Testis (tissue), 3 donors: ENCODE data around the gene NAV1. TPM values are rescaled to one million over a fixed set of nuclear protein-coding genes. Genes with fewer than 3 reads are reported as not detected.

Experiments used
- DNase-seq: peaks from one replicate; pipeline ENCODE4 v3.0.0-alpha.2; 2019
- H3K27ac ChIP-seq, 2 donors: fragments of 200-600 bp; sonication (generic); one replicate each; pipeline ENCODE4 v1.5.1; 2019
- H3K27me3 ChIP-seq: fragments of 200-600 bp; sonication (generic); one replicate; pipeline ENCODE4 v1.5.1; 2019
- H3K36me3 ChIP-seq: fragments of 200-600 bp; sonication (generic); one replicate; pipeline ENCODE4 v1.5.1; 2017; ENCODE audit warnings: low read depth; ENCODE audit errors: missing control alignments
- H3K4me1 ChIP-seq: fragments of 200-600 bp; sonication (generic); one replicate; pipeline ENCODE4 v1.5.1; 2019
- H3K4me3 ChIP-seq, 2 donors: fragments of 200-600 bp; sonication (generic); one replicate each; pipeline ENCODE4 v1.5.1; 2017 to 2019
- H3K9me3 ChIP-seq: fragments of 200-600 bp; sonication (generic); one replicate; pipeline ENCODE4 v1.5.1; 2017
- CTCF ChIP-seq, 3 experiments: fragments of 450-650 bp in 2 of 3; fragments of 200-600 bp in 1 of 3; sonication (generic) in 1 of 3; IDR thresholded peaks; one replicate each; pipeline ENCODE4 v1.5.1; 2016 to 2019; ENCODE audit warnings: antibody characterized with exemption in 3 of 3, mild to moderate bottlenecking in 2 of 3, moderate library complexity in 1 of 3
- POLR2A ChIP-seq: fragments of 450-650 bp; IDR thresholded peaks from one replicate; pipeline ENCODE4 v1.6.1; 2017; ENCODE audit warnings: antibody characterized with exemption, mild to moderate bottlenecking, moderate library complexity
- WGBS, 2 donors: methylation state at CpG; one replicate each; pipeline ENCODE4 v1.1.5; 2018; 5-methylcytosine and 5-hydroxymethylcytosine counted together
- intact Hi-C: fragments of 100-400 bp; cut with DNase I; formaldehyde crosslinking; loops from one replicate; pipeline ENCODE4 v1.15.1; 2023; ENCODE audit warnings: low total_unique reads
- polyA plus RNA-seq: library from polyadenylated mRNA; stranded (reverse); fragments of 350-450 nt; fragmentation: Illumina TruSeq; extraction: RNeasy Lipid Tissue Mini Kit (QIAGEN cat#74804); gene quantifications from one replicate; pipeline ENCODE4 v1.2.3, GENCODE V29; 2014; ENCODE audit warnings: low read depth, low replicate concordance; ENCODE audit not compliant: insufficient read depth
- total RNA-seq, 2 donors: library from RNA; depleted of rRNA; stranded (reverse); fragments of >200 nt; gene quantifications; one replicate each; pipeline ENCODE4 v1.2.3, GENCODE V29; 2016

NAV1 gene
- total and polyA plus RNA-seq, 3 donors from 2014 or later = 22.0 to 56.8 (median 52.5) TPM

- no peak for DNase-seq
- Histone ChIP-seq H3K36me3 (no peaks in the 10 kb centered on the region), H3K27me3 (no peaks in the 10 kb centered on the region), H3K4me1 (peaks cover 45% of the 10 kb centered on the region), H3K4me3 (no peak overlapping the region), H3K27ac (no peak overlapping the region), H3K9me3 (no peaks in the 10 kb centered on the region)
- intact Hi-C loops = no loop called here
- TF ChIP-seq POLR2A (no peak), CTCF (IDR thresholded peaks at IDR 0.05) (no peak)
- WGBS, 2 donors = 86 to 93% methylated on average over 5 to 8 of the region's 8 CpGs
These were observed 40.3 kb upstream of the NAV1 start for GRCh38 chr1:201498621-201499020.

- Histone ChIP-seq H3K4me3 (no peak overlapping the region), H3K27me3 (no peaks in the 10 kb centered on the region), H3K27ac (peak overlapping the region in 1 of 2 donors; percentile 78), H3K36me3 (no peaks in the 10 kb centered on the region), H3K4me1 (peaks cover 41% of the 10 kb centered on the region), H3K9me3 (no peaks in the 10 kb centered on the region)
- WGBS, 2 donors = 86 to 89% methylated on average over 3 of the region's 3 CpGs
- TF ChIP-seq CTCF (IDR thresholded peaks at IDR 0.05) (no peak), POLR2A (no peak)
- intact Hi-C loops = no loop called here
- no peak for DNase-seq
These were observed 39.7 kb upstream of the NAV1 start for GRCh38 chr1:201499191-201499590.

GRCh38 chr1:201499795-201500669 is 38.9 kb upstream of the NAV1 start:
- DNase-seq = peak; percentile 47
- H3K27ac ChIP-seq = peak overlapping the region; percentile 78
- no peak for TF ChIP-seq CTCF (IDR thresholded peaks at IDR 0.05)
- no peak for TF ChIP-seq POLR2A
- H3K9me3 ChIP-seq = no peaks in the 10 kb centered on the region
- H3K27me3 ChIP-seq = no peaks in the 10 kb centered on the region
- H3K4me1 ChIP-seq = peaks cover 37% of the 10 kb centered on the region
- no peaks in the 10 kb centered on the region for H3K36me3 ChIP-seq
- WGBS, 2 donors = 64 to 79% methylated on average over 8 of the region's 8 CpGs
- intact Hi-C loops = no loop called here
- H3K4me3 ChIP-seq = no peak overlapping the region

- H3K36me3 ChIP-seq = no peaks in the 10 kb centered on the region
These were observed 38.2 kb upstream of the NAV1 start for GRCh38 chr1:201500670-201501120.

More at GRCh38 chr1:201500670-201501120, 38.2 kb upstream of the NAV1 start:
- H3K27ac ChIP-seq = peak overlapping the region; percentile 78
- H3K9me3 ChIP-seq = no peaks in the 10 kb centered on the region
- peaks cover 35% of the 10 kb centered on the region for H3K4me1 ChIP-seq
- peak; percentile 64 for DNase-seq
- H3K4me3 ChIP-seq = no peak overlapping the region
- 33 to 50% methylated on average over 4 of the region's 4 CpGs for WGBS, 2 donors
- TF ChIP-seq POLR2A = no peak
- TF ChIP-seq CTCF (IDR thresholded peaks at IDR 0.05) = no peak
- no peaks in the 10 kb centered on the region for H3K27me3 ChIP-seq
- intact Hi-C loops = no loop called here
